HepG2 (cell line): Measurements from ENCODE around the gene KIAA1755. TPM values are rescaled to one million over a fixed set of nuclear protein-coding genes. Genes with fewer than 3 reads are reported as not detected.

Source experiments
- ATAC-seq: fragments of 200-7000 bp; cut with Tn5 transposase; 3 replicates; pipeline ENCODE4 v1.9.1; 2020; ENCODE audit warnings: mild to moderate bottlenecking, moderate library complexity
- BruUV-seq: library from RNA; stranded (reverse); fragments of 400-500 nt; replicated peaks from 2 replicates; lab custom pipeline; 2021; lab: Mats Ljungman, UMichigan
- CTCF ChIA-PET: fragments of 300-600 bp; formaldehyde crosslinking; extraction: SDS; loops from one replicate; lab custom pipeline; 2021; ENCODE audit warnings: low total read pairs, inconsistent platforms, low intra/inter-chr PET ratio; lab: Yijun Ruan, JAX
- POLR2A ChIA-PET: fragments of 350-600 bp; sonication (Branson Sonifier 250); formaldehyde crosslinking; loops from one replicate; lab custom pipeline; 2020; ENCODE audit warnings: antibody characterized with exemption, inconsistent platforms; lab: Yijun Ruan, JAX
- DNase-seq: peaks from one replicate; pipeline ENCODE4 v3.0.0-alpha.2; 2015; ENCODE audit warnings: low spot score
- FAIRE-seq: peaks from 3 replicates; lab custom pipeline; 2011; peaks lifted over from hg19 to GRCh38; lab: Jason Lieb, UNC
- H2AFZ ChIP-seq: one replicate; pipeline ENCODE4 v1.6.1; 2011; ENCODE audit warnings: low read length, inconsistent platforms
- H3K27ac ChIP-seq: fragments of 300-600 bp; 3 replicates; pipeline ENCODE4 v1.8.0; 2011; ENCODE audit warnings: mixed run types, mild to moderate bottlenecking, mixed read lengths, low read length, inconsistent platforms; ENCODE audit not compliant: insufficient read depth; ENCODE audit errors: extremely low read length
- H3K27me3 ChIP-seq, 2 experiments: fragments of 200-600 bp in 1 of 2; 2 replicates in 1 of 2; 3 replicates in 1 of 2; pipeline versions ENCODE4 v1.6.0 to v1.8.0; 2011; ENCODE audit warnings: low read length in 2 of 2, mild to moderate bottlenecking in 2 of 2, moderate library complexity in 2 of 2, inconsistent platforms in 1 of 2; ENCODE audit not compliant: insufficient read depth in 2 of 2, control insufficient read depth in 1 of 2
- H3K36me3 ChIP-seq, 2 experiments: fragments of 200-600 bp in 1 of 2; replicated peaks in 1 of 2; 2 replicates in 1 of 2; 3 replicates in 1 of 2; pipeline versions ENCODE4 v1.5.1 to v1.8.0; 2011; ENCODE audit warnings: low read length in 2 of 2, inconsistent platforms in 1 of 2; ENCODE audit not compliant: insufficient read depth in 2 of 2, control insufficient read depth in 1 of 2
- H3K4me1 ChIP-seq: 2 replicates; pipeline ENCODE4 v1.5.1; 2012; ENCODE audit warnings: low read length, inconsistent platforms; ENCODE audit not compliant: insufficient read depth
- H3K4me2 ChIP-seq: 2 replicates; pipeline ENCODE4 v1.6.0; 2011; ENCODE audit warnings: low read depth, low read length, inconsistent platforms
- H3K4me3 ChIP-seq, 3 experiments: fragments of 200-600 bp in 1 of 3; sonication (generic), shearing (Covaris generic) in 1 of 3; replicated peaks in 1 of 3; 2 replicates each; pipeline ENCODE4 v1.5.1; 2011 to 2016; ENCODE audit warnings: low read length in 3 of 3, inconsistent platforms in 2 of 3, low read depth in 2 of 3, mild to moderate bottlenecking in 2 of 3, control low read depth in 1 of 3, mixed read lengths in 1 of 3; ENCODE audit not compliant: insufficient read depth in 1 of 3
- H3K79me2 ChIP-seq: one replicate; pipeline ENCODE4 v1.6.1; 2011; ENCODE audit warnings: low read length, inconsistent platforms; ENCODE audit not compliant: insufficient read depth
- H3K9ac ChIP-seq: 2 replicates; pipeline ENCODE4 v1.6.0; 2011; ENCODE audit warnings: mild to moderate bottlenecking, low read depth, low read length, inconsistent platforms; ENCODE audit not compliant: insufficient read depth
- H3K9me3 ChIP-seq: 2 replicates; pipeline ENCODE4 v1.5.1; 2012; ENCODE audit warnings: mild to moderate bottlenecking, low read length
- H4K20me1 ChIP-seq: 2 replicates; pipeline ENCODE4 v1.6.0; 2011; ENCODE audit warnings: inconsistent platforms, mild to moderate bottlenecking, low read length, moderate library complexity; ENCODE audit not compliant: insufficient read depth
- KDM5A ChIP-seq: fragments of 200-600 bp; sonication (generic); IDR thresholded peaks from 2 replicates; pipeline ENCODE4 v1.7.0; 2018; ENCODE audit warnings: antibody characterized with exemption, mild to moderate bottlenecking, low read length, borderline replicate concordance
- NCOA5 ChIP-seq: sonication (generic); formaldehyde crosslinking; IDR thresholded peaks from 2 replicates; pipeline ENCODE4 v1.4.0; 2020; ENCODE audit warnings: missing genetic modification reagents
- NR2F1 ChIP-seq, 2 experiments: fragments of 450-650 bp in 1 of 2; formaldehyde crosslinking in 1 of 2; IDR thresholded peaks; 2 replicates each; pipeline versions ENCODE4 v1.5.0 to v1.6.1; 2016 to 2020; ENCODE audit warnings: mild to moderate bottlenecking in 1 of 2, missing compliant biosample characterization in 1 of 2, missing genetic modification reagents in 1 of 2, moderate library complexity in 1 of 2
- SPEN ChIP-seq: sonication (generic); formaldehyde crosslinking; IDR thresholded peaks from 2 replicates; pipeline ENCODE4 v1.5.1; 2020; ENCODE audit warnings: low read depth, mild to moderate bottlenecking, missing genetic modification reagents
- ZNF138 ChIP-seq: sonication (generic); formaldehyde crosslinking; IDR thresholded peaks from 2 replicates; pipeline ENCODE4 v1.5.0; 2020; ENCODE audit warnings: mild to moderate bottlenecking, low read depth, missing genetic modification reagents
- ZNF143 ChIP-seq: sonication (generic); formaldehyde crosslinking; IDR thresholded peaks from 2 replicates; pipeline ENCODE4 v1.4.0; 2020; ENCODE audit warnings: missing genetic modification reagents
- ZNF337 ChIP-seq: sonication (generic); formaldehyde crosslinking; IDR thresholded peaks from 2 replicates; pipeline ENCODE4 v1.5.1; 2020; ENCODE audit warnings: missing genetic modification reagents, low read depth, mild to moderate bottlenecking, borderline replicate concordance
- ZNF737 ChIP-seq: sonication (generic); formaldehyde crosslinking; IDR thresholded peaks from 2 replicates; pipeline ENCODE4 v1.5.0; 2020; ENCODE audit warnings: missing genetic modification reagents, mild to moderate bottlenecking, borderline replicate concordance
- WGBS: methylation state at CpG from one replicate; pipeline ENCODE4 v1.1.6; 2017; ENCODE audit warnings: low lambda C conversion rate; 5-methylcytosine and 5-hydroxymethylcytosine counted together
- in situ Hi-C: cut with HindIII; loops from 2 replicates; pipeline ENCODE4 v1.10.0; 2017; ENCODE audit warnings: low pct_unique_long_range_greater_than_20kb; ENCODE audit not compliant: extremely low pct_ligation_motif_present
- intact Hi-C: fragments of 100-400 bp; cut with micrococcal nuclease; formaldehyde crosslinking; loops from one replicate; pipeline ENCODE4 v1.10.0; 2022; ENCODE audit not compliant: unreplicated experiment
- polyA plus RNA-seq, 8 experiments: library from polyadenylated mRNA; depleted of rRNA in 3 of 8; stranded (reverse) in 7 of 8; unstranded in 1 of 8; fragments of >200 nt; fragmentation: Illumina TruSeq in 4 of 8; extraction: Trizol in 4 of 8; gene quantifications; 2 replicates each; pipeline versions ENCODE4 v1.2.1 to v1.2.3, GENCODE V29; 2011 to 2016; ENCODE audit warnings: low read depth in 4 of 8, missing spikeins in 1 of 8, mixed read lengths in 1 of 8; ENCODE audit not compliant: insufficient read depth in 1 of 8
- total RNA-seq, 5 experiments: library from RNA; depleted of rRNA; stranded (reverse); fragments of >200 nt; fragmentation: Illumina TruSeq; extraction: Trizol; gene quantifications; 2 replicates each; pipeline ENCODE4 v1.2.3, GENCODE V29; 2016; ENCODE audit warnings: low read depth in 1 of 5
- TF ChIP-seq, protein P1 (sequence below): IDR thresholded peaks from 2 replicates; pipeline ENCODE4 v1.6.1; 2016; ENCODE audit warnings: low read depth, borderline replicate concordance

The KIAA1755 gene
- total and polyA plus RNA-seq, 2 of the 13 experiments (the other 11 are each of a cell fraction or from before 2014, with no cell fraction given) = 0.04 TPM; not detected in 1

DNA sequence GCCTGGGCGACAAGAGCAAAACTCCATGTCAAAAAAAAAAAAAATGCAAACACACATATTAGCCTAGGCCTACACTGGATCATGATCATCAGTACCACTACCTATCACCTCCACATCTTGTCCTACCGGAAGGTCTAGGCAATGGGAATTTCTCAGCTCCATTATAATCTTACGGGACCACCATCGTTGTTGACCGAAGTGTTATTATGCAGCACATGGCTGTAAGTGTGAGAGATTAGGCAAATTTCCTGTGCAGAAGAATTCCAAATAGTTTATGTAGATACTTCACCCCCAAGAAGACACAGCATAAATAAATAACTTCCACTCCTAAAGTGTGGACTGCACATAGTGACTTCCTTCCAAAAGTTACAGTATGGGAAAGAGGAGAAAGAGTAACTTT lies 16.8 kb upstream of the KIAA1755 start:
- H3K79me2 ChIP-seq = no peaks in the 10 kb centered on the region
- WGBS = 74% methylated on average over 5 of the region's 5 CpGs
- H3K9ac ChIP-seq = no peak overlapping the region
- H3K4me1 ChIP-seq = no peaks in the 10 kb centered on the region
- CTCF ChIA-PET = no interaction called here
- no peak overlapping the region for H3K27ac ChIP-seq
- TF ChIP-seq, protein P1, sequence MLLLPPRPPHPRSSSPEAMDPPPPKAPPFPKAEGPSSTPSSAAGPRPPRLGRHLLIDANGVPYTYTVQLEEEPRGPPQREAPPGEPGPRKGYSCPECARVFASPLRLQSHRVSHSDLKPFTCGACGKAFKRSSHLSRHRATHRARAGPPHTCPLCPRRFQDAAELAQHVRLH (CRISPR knock-in tag) = no peak
- TF ChIP-seq ZNF737 (CRISPR knock-in tag) (no peak), ZNF337 (no peak), ZNF138 (CRISPR knock-in tag) (no peak), NR2F1 (CRISPR knock-in tag; IDR thresholded peaks at IDR 0.05) (no peak), ZNF143 (no peak), SPEN (CRISPR knock-in tag) (no peak), KDM5A (no peak), NCOA5 (CRISPR knock-in tag) (no peak)
- no peaks in the 10 kb centered on the region for H3K9me3 ChIP-seq
- intact Hi-C loops = loop anchor here (5.0 kb wide), 1 partner anchor 185 kb away; no protein-coding TSS in a partner anchor
- in situ Hi-C loops = no loop called here
- H3K36me3 ChIP-seq = no peaks in the 10 kb centered on the region
- POLR2A ChIA-PET = no interaction called here
- H4K20me1 ChIP-seq = no peaks in the 10 kb centered on the region
- BruUV-seq = no TSS peak
- no peak for DNase-seq
- ATAC-seq = no peak
- FAIRE-seq = no peak
- H2AFZ ChIP-seq = no peak overlapping the region
- no peak overlapping the region for H3K4me3 ChIP-seq
- no peak overlapping the region for H3K4me2 ChIP-seq
- H3K27me3 ChIP-seq = peaks cover 0 to 14% of the 10 kb centered on the region in 2 experiments; a peak in 1 of 5 replicates
